GM10248 (cell line): ENCODE results near the gene ATP11A.

Experiments
- CTCF ChIA-PET: fragments of 300-600 bp; sonication (Branson Sonifier 250); formaldehyde crosslinking; extraction: SDS; loops from one replicate; lab custom pipeline; 2021; ENCODE audit warnings: antibody characterized with exemption; lab: Yijun Ruan, JAX
- POLR2A ChIA-PET: fragments of 350-650 bp; sonication (Branson Sonifier 250); formaldehyde crosslinking; extraction: SDS; loops from one replicate; lab custom pipeline; 2020; ENCODE audit warnings: antibody characterized with exemption; lab: Yijun Ruan, JAX
- DNase-seq: peaks from one replicate; pipeline ENCODE4 v3.0.0; 2012; ENCODE audit errors: extremely low spot score
- TF ChIP-seq, protein P1 (sequence below): IDR thresholded peaks from 2 replicates; pipeline ENCODE4 v1.5.1; 2012; ENCODE audit warnings: mild to moderate bottlenecking, low read depth; ENCODE audit errors: extremely low read depth, missing control alignments, control extremely low read depth

ATP11A gene

DNA sequence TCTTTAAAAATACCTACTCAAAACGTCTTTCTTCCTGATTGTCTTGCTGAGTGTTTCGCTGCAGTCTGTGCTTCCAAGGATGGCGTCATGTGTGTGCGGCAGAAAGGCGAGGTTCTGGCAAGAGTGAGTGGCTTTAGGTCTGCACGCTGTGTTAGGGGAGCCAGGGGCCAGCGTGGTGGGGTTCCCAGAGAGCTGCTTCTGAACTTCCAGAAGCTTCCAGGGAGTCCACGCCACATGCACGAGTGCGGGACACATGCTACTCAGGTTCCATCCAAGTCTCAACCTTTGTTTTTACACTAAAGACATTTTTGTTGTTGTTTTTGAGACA, 67.9 kb downstream of the ATP11A start:
- ChIA-PET POLR2A (no interaction called here), CTCF (interaction anchor here (1.2 to 1.4 kb wide), 2 partner anchors 10 kb away, joined by 3 to 4 read pairs; no protein-coding TSS in a partner anchor)
- DNase-seq = no peak
- TF ChIP-seq, protein P1, sequence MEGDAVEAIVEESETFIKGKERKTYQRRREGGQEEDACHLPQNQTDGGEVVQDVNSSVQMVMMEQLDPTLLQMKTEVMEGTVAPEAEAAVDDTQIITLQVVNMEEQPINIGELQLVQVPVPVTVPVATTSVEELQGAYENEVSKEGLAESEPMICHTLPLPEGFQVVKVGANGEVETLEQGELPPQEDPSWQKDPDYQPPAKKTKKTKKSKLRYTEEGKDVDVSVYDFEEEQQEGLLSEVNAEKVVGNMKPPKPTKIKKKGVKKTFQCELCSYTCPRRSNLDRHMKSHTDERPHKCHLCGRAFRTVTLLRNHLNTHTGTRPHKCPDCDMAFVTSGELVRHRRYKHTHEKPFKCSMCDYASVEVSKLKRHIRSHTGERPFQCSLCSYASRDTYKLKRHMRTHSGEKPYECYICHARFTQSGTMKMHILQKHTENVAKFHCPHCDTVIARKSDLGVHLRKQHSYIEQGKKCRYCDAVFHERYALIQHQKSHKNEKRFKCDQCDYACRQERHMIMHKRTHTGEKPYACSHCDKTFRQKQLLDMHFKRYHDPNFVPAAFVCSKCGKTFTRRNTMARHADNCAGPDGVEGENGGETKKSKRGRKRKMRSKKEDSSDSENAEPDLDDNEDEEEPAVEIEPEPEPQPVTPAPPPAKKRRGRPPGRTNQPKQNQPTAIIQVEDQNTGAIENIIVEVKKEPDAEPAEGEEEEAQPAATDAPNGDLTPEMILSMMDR = no peak

DNA sequence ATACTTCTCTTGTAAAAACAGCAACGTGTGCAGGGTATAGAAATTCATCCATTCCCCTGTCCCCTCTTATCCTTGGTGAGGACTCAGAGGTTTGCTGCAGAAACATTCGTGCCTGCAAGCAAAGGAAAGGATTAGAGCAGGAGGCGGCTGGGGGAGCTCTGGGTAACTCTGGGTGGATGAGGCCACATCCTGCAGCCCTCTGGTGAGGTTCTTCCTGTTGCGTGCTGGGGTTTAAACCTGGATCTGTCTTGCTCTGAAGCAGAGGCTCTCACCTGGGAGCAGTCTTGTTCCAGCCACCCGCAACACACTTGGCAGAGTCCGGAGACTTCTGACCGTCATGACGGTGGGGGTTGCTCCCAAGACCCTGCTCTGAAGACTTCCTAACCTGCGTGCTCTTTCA, 69.2 kb downstream of the ATP11A start:
- TF ChIP-seq, protein P1 = no peak
- DNase-seq = no peak
- CTCF ChIA-PET = no interaction called here
- POLR2A ChIA-PET = no interaction called here

DNA sequence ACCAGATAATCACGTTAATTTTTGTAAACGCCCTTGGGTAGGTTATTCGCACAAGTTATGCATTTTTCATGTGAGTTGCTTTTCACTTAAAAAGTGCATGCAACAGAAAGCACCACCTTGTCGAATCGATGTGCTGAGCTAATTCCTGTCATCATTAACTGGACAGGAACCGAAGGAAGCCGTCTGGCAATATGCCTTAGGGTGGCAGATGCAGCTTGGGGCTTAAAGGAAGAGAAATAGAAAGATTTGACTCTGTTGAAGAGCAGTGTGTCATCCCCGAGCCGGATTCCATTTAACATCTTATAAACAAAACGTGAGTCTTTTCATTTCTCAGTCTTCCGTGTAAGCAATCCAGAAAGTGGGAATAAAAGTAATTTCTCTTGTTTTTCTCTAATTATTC, 70.0 kb downstream of the ATP11A start:
- ChIA-PET CTCF (no interaction called here), POLR2A (no interaction called here)
- TF ChIP-seq, protein P1 = no peak
- no peak for DNase-seq

DNA sequence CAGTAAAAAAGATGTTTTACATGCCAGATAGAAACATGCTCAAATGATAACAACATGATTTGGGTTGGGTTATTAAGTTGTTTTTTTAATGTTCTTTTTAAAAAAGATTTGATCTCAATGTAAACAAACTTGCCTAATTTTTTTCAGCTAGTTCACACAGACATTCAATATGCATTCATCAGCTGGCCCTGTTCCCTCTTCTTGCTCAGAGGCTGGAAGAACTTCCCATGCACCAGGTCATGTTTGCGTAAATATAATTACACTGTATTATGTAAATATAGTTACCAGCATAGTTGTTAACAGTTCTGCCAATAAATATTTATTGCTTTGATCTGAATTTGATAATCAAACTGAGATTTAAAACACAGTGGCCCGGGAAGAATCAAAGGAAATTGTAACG, 70.6 kb downstream of the ATP11A start:
- POLR2A ChIA-PET = no interaction called here
- DNase-seq = no peak
- TF ChIP-seq, protein P1 = no peak
- CTCF ChIA-PET = no interaction called here

DNA sequence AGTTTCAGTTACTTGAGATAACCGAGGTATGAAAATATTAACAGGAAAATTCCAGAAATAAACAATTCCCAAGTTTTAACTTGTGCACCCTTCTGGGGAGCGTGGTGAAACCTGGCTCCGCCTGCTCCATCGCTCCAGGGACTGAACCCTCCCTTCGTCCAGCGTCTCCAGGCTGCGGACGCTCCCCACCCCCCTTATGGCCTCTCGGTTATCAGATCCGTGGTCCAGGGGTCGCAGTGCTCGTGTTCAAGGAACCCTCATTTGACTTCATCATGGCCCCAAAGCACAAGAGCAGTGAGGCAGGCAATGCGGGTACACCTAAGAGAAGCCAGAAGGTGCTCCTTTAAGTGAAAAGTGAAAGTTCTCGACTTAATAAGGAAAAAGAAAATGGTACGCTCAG, 71.1 kb downstream of the ATP11A start:
- POLR2A ChIA-PET = no interaction called here
- DNase-seq = no peak
- CTCF ChIA-PET = no interaction called here
- TF ChIP-seq, protein P1 = no peak

DNA sequence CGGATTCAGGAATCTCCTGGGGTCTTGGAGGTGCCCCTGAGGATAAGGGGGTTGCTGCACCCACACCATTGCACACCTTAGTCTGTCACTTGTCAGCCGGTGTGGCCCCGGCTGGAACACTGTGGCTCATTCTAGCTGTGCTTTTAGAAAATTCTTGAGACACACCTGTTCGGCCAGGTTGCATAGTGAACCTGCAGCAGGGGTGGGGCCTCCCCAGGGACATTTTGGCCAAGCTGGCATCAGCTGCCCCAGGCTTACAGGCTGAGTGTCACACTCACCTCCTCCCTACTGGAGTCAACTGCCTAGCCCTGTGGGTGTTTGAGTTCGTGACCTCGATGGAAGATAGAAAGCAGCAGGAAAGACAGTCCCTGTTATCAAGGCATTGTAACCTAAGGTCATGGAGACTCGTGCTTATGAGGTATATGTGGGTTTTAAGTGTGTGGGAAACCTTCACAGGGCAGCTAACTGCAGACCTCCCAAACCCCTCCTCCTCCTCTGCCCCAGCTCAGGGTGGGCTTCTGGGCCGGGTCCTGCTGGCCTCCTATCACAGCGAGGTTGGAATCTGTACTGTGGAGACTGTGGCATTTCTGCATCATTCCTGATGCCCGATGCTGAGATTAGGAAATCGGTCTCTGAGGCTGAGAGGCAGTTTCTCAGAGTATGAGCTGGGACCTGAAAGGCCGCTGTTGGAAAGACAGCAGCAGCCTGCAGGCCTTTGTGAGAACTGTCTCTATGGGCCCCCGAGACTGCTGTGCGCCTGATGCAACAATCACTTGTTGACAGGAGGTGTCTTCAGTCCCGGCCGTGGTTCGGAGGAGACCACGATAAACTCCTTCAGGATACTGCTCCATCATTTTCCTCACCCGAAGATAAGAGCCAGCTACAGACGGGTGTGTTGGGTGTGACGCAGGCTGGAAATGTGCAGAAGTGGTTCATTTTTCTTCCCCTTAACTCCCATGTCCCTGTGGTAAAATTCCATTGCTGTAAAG, 72.2 kb downstream of the ATP11A start:
- POLR2A ChIA-PET = no interaction called here
- CTCF ChIA-PET = interaction anchor here (1.3 to 1.5 kb wide), 2 partner anchors 9 to 17 kb away, joined by 3 to 5 read pairs; no protein-coding TSS in a partner anchor
- TF ChIP-seq, protein P1 = no peak
- no peak for DNase-seq
